GM21381 (cell line): Measurements from ENCODE around the gene MYH6.
"Not testable (repeated sequence)": the region's sequence is repeated elsewhere in the genome, so short reads cannot be mapped to it uniquely, and the experiment has no call there.

Source experiments
- ATAC-seq: cut with Tn5 transposase; IDR thresholded peaks from one replicate; pipeline ENCODE4 v1.9.1; 2021; ENCODE audit warnings: mild to moderate bottlenecking, moderate library complexity; ENCODE audit not compliant: unreplicated experiment

MYH6 gene

DNA sequence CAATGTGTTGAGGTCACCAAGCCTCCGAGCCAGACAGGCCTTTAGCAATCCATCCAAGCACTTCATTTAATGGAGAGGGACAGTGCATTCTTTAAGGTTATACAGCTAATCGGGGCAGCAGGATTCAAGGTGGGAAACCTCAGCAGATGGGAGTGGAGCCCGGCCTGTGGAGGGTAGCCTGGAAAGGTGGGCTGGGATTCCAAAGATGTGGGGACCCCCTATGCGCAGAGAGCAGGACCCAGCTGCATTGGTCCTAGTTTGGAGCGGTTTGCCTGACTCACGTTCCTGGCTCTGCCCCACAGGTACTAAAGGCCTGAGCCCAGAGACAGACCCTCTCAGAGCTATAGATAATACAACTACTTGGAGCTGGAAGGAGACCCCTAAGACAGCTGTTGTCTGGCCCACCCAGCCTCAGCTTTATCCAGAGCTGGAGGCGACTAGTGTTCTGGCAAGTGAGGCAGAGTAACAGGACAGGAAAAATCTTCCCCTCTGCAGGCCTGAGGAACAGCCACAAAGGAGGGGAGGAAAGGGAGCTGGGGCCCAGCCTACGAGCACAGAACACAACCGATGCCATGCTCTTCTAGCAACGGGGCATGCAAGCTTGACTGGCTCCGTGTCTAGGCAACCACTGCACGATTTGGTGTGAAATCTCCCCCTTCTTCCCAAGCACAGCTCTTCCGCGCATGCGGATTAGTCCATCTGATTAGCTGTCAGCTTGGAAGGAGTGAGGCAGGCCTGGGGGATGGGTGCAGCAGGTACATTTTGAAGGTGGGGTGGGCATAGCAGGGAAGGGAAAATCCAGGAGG is 28.5 kb upstream of the MYH6 start:
- no peak for ATAC-seq

- no peak for ATAC-seq
Measured at GRCh38 chr14:23435543-23436326, 27.7 kb upstream of the MYH6 start, which contains the start of gene MYH7. MYH7 (minus strand) TSS chr14:23435660; CDS start chr14:23433732, 1,928 bp downstream.

GRCh38 chr14:23434488-23435222 is 26.6 kb upstream of the MYH6 start:
- no peak for ATAC-seq

- no peak for ATAC-seq
Measured at GRCh38 chr14:23433457-23433856, 25.4 kb upstream of the MYH6 start.

DNA sequence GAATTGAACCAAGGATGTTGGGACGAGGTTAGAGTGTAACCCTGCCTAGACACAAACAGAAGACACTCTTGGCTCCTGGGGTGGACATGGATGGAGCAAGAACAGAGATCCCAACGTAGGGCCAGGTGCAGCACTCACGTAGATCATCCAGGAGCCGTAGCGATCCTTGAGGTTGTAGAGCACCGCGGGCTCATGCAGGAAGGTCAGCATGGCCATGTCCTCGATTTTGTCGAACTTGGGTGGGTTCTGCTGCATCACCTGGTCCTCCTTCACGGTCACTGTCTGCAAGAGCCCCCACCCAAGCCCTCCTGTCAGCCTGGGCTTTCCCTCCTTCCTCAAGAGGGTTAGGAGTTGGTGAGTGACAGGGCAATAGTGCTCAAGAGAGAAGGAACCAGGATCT is 24.9 kb upstream of the MYH6 start:
- ATAC-seq: no peak

GRCh38 chr14:23432102-23432925 is 24.2 kb upstream of the MYH6 start:
- no peak for ATAC-seq

- ATAC-seq: no peak
Measured at GRCh38 chr14:23431486-23431885, 23.4 kb upstream of the MYH6 start.

DNA sequence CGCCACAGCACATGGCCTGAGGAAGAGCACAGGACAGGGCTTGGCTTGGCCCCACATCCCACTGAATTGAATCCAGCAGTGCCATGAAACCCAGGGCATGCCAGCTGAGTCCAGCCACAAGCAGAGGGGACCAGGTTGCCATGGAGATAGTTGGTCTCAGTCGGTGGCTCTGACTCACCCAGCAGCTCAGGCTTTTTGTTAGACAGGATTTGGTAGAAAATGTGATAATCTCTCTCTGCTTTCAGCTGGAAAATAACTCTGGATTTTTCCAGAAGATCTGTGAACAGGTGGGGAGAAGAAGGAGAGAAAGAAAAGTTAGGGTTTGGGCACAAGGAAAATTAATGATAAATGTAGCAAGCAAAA is 22.6 kb upstream of the MYH6 start:
- no peak for ATAC-seq

- ATAC-seq: no peak
Measured at GRCh38 chr14:23430016-23430722, 22.1 kb upstream of the MYH6 start.

- no peak for ATAC-seq
Measured at GRCh38 chr14:23428686-23429495, 20.8 kb upstream of the MYH6 start.

DNA sequence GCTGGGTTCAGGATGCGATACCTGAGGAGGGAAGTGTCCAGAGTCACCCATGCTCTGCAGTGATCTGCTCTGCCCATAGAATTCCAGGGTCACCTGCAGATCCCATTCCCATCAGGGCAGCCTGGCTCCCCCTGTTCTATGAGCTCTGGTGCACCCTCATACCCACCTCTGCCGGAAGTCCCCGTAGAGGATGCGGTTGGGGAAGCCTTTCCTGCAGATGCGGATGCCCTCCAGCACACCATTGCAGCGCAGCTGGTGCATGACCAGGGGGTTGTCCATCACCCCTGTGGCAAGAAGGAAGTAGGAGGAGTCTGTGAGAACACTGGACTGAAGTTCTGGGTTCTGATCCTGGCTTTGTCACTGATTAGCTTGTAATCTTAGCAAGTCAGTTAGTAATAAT is 17.7 kb upstream of the MYH6 start:
- ATAC-seq: not testable (repeated sequence)

- no peak for ATAC-seq
Measured at GRCh38 chr14:23425169-23425568, 17.1 kb upstream of the MYH6 start.

GRCh38 chr14:23423657-23424056 is 15.6 kb upstream of the MYH6 start:
- ATAC-seq: no peak

DNA sequence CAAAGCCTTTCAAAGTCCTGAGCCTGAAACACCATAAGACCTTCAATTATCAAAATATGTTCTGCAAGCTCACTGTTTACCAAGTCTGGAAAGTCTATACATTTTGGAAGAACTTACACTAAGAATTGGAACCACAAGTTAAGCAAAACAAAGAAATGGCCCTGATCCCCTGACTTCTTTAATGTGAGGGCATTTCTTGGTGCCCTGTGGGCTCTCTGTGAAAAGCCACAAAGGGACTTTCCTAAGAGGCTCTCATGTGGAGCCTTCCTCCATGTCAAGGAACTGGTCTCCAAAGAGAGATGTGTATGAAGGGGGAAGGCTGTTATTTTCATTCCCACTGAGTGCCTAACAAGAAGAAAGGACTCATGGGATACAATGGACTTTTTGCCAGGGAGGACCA is 13.5 kb upstream of the MYH6 start:
- ATAC-seq: no peak

DNA sequence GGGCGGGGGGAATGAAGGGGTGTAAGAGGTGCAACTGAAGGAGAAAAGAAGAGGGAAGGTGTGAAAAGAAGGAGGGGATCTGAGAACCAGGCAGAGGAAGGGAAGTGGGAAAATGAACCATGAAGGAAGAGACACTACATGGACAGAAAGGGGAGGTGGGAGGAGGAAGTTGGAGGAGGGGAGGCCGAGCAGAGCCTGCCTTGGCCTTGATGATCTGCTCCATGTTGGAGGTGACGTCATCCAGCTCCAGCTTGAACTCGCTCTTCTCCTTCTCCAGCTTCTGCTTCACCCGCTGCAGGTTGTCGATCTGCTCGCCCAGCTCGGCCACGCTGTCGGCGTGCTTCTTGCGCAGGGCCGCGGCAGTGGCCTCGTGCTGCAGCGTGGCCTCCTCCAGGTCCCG is 11.6 kb upstream of the MYH6 start:
- ATAC-seq: not testable (repeated sequence)

GRCh38 chr14:23418021-23418420 is 9.9 kb upstream of the MYH6 start:
- ATAC-seq: no peak

GRCh38 chr14:23417269-23417668 is 9.2 kb upstream of the MYH6 start:
- ATAC-seq: not testable (repeated sequence)

DNA sequence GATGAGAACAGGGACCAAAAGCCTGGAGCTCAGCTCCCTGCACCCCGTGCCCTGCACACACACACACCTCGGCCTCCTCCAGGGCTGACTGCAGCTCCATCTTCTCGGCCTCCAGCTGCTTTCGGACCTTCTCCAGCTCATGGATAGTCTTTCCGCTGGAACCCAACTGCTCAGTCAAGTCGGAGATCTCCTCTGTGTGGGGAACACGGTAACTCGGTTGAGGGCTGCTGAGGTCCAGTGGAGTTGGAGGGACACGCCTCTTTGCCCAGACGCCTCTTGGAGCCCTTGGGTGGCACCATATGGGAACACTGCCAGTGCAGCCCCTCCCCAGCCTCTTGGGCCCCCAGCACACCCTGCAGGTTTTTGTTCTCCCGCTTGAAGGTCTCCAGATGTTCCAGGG is 8.7 kb upstream of the MYH6 start:
- ATAC-seq: no peak
